Measurements from ENCODE around the gene ENGASE. TPM values are rescaled to one million over a fixed set of nuclear protein-coding genes. Genes with fewer than 3 reads are reported as not detected.

ENGASE gene
- total RNA-seq, 4 donors from 2014 or later, result 10.4 to 23.7 (median 19.1) TPM

DNA sequence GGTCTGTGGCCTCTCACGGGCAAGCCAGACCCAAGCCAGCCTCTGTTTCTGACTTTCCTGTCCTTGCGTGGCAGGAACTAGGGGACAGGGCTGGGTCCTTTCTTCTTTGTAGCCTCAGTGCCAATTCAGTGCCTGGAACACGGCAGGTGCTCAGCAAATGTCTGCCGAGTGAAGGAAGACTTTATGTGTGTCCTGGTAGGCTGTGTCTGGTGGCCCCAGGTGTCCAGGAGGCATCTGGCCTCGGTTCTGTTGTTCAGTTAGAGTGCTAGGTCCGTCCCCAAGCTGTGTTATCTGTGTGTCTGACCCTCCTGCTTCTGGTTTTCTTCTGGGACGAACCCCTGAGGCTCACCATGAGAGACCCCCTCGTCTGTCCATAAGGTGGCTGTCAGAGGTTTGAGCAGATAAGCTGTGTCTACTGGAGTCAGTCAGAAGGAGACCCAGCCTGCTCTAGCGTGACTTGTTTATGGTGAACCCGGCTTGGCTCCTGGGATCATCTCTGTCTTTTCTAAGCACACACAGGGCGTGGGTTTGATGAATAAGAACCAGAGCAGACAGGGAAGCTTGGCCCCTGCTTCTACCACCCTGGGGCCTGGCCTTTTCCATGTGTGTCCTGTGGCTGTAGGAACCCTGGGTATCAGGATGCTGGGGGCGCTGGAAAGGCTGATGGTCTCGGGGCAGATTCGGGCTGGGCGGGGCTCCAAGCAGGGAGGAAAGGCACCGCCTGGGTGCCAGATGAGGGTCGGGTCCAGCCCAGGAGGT, 39.3 kb downstream of the ENGASE start:
- WGBS, result 64% methylated on average over 12 of the region's 17 CpGs
- intact Hi-C loops (cut with DNase I), result no loop called here
- peaks cover 0 to 37% (median 0%) of the 10 kb centered on the region in 4 donors for H3K27me3 ChIP-seq

GRCh38 chr17:79114458-79115301, 40.1 kb downstream of the ENGASE start:
- 35% methylated on average over 6 of the region's 30 CpGs for WGBS
- H3K9me3 ChIP-seq, result no peaks in the 10 kb centered on the region
- intact Hi-C loops (cut with DNase I), result no loop called here
- H3K4me3 ChIP-seq, result no peak overlapping the region
- no peak overlapping the region for H3K27ac ChIP-seq (replicated peaks in 1 of 4)
- DNase-seq (ENCODE audit: extremely low spot score), result no peak
- peaks cover 7 to 15% (median 13%) of the 10 kb centered on the region in 4 donors for H3K4me1 ChIP-seq
- TF ChIP-seq POLR2A (IDR thresholded peaks at IDR 0.05; ENCODE audit: low read depth) (no peak), POLR2AphosphoS5 (IDR thresholded peaks at IDR 0.05) (no peak), EP300 (IDR thresholded peaks at IDR 0.05) (no peak)
- TF ChIP-seq, protein P1, sequence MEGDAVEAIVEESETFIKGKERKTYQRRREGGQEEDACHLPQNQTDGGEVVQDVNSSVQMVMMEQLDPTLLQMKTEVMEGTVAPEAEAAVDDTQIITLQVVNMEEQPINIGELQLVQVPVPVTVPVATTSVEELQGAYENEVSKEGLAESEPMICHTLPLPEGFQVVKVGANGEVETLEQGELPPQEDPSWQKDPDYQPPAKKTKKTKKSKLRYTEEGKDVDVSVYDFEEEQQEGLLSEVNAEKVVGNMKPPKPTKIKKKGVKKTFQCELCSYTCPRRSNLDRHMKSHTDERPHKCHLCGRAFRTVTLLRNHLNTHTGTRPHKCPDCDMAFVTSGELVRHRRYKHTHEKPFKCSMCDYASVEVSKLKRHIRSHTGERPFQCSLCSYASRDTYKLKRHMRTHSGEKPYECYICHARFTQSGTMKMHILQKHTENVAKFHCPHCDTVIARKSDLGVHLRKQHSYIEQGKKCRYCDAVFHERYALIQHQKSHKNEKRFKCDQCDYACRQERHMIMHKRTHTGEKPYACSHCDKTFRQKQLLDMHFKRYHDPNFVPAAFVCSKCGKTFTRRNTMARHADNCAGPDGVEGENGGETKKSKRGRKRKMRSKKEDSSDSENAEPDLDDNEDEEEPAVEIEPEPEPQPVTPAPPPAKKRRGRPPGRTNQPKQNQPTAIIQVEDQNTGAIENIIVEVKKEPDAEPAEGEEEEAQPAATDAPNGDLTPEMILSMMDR (IDR thresholded peaks at IDR 0.05), result no peak
- H3K36me3 ChIP-seq, result no peaks in the 10 kb centered on the region
- H3K27me3 ChIP-seq, result peaks cover 0 to 36% (median 0%) of the 10 kb centered on the region in 4 donors

More for the DNA sequence above, 39.3 kb downstream of the ENGASE start:
- no peaks in the 10 kb centered on the region for H3K9me3 ChIP-seq
- H3K27ac ChIP-seq (replicated peaks in 1 of 4), result no peak overlapping the region
- TF ChIP-seq POLR2A (IDR thresholded peaks at IDR 0.05; ENCODE audit: low read depth) (no peak), EP300 (IDR thresholded peaks at IDR 0.05) (no peak), POLR2AphosphoS5 (IDR thresholded peaks at IDR 0.05) (no peak)
- TF ChIP-seq, protein P1 (IDR thresholded peaks at IDR 0.05), result no peak
- peaks cover 7 to 15% (median 13%) of the 10 kb centered on the region in 4 donors for H3K4me1 ChIP-seq
- H3K36me3 ChIP-seq, result no peaks in the 10 kb centered on the region
- H3K4me3 ChIP-seq, result no peak overlapping the region
- no peak for DNase-seq (ENCODE audit: extremely low spot score)

- peaks cover 0 to 30% (median 0%) of the 10 kb centered on the region in 4 donors for H3K27me3 ChIP-seq
These were observed 40.9 kb downstream of the ENGASE start for GRCh38 chr17:79115487-79115886.

DNA sequence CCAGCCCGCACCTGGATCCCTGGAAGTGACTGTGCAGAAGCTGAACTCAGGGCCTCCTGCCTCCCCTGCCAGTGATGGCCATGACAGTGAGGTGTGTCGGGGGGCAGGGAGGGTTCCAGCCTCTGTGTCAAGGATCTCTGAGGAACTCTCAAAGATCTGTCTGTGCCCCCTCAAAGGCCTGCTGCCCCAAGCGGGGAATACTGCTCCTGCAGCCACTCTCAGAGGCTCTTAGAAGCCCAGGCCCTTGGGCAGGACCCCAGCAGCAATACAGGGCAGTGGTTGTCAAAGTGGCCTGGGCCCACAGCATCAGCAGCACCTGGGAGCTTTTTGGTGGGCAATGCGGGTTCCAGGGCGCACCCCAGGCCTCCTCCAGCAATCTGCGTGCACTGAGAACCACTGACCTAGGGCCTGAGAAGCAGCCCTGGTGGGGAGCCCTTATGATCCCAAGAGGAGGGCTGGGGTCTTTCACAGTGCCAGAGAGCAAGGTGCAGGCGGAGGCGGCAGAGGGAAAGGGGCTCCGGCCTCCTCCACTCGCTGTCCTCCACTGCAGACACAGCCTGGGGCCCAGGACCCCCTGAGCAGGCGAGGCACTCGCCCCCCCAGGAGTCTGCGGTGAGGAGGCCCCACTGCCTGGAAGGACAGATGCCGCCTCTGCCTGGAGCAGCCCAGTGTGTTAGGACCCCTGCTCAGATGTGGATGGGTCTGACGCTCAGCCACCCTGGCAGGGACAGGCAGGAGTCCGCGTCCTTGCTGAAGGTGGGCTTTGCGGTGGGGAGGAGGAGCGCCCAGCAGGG, 42.1 kb downstream of the ENGASE start:
- intact Hi-C loops (cut with DNase I), result no loop called here
- Histone ChIP-seq H3K9me3 (no peaks in the 10 kb centered on the region), H3K36me3 (no peaks in the 10 kb centered on the region), H3K27ac (replicated peaks in 1 of 4) (no peak overlapping the region), H3K27me3 (peaks cover 0 to 30% (median 0%) of the 10 kb centered on the region in 4 donors), H3K4me3 (no peak overlapping the region), H3K4me1 (peaks cover 7 to 15% (median 13%) of the 10 kb centered on the region in 4 donors)
- DNase-seq (ENCODE audit: extremely low spot score), result no peak
- TF ChIP-seq POLR2A (IDR thresholded peaks at IDR 0.05; ENCODE audit: low read depth), result no peak
- WGBS, result 97% methylated on average over 9 of the region's 19 CpGs

More at GRCh38 chr17:79115487-79115886, 40.9 kb downstream of the ENGASE start:
- H3K27ac ChIP-seq (replicated peaks in 1 of 4), result no peak overlapping the region
- TF ChIP-seq EP300 (IDR thresholded peaks at IDR 0.05), result no peak
- TF ChIP-seq POLR2AphosphoS5 (IDR thresholded peaks at IDR 0.05), result no peak
- TF ChIP-seq POLR2A (IDR thresholded peaks at IDR 0.05; ENCODE audit: low read depth), result no peak
- TF ChIP-seq, protein P1 (IDR thresholded peaks at IDR 0.05), result no peak
- no peaks in the 10 kb centered on the region for H3K36me3 ChIP-seq
- H3K4me3 ChIP-seq, result no peak overlapping the region
- WGBS, result 67% methylated on average over 1 of the region's 22 CpGs
- peaks cover 7 to 15% (median 13%) of the 10 kb centered on the region in 4 donors for H3K4me1 ChIP-seq
- H3K9me3 ChIP-seq, result no peaks in the 10 kb centered on the region
- intact Hi-C loops (cut with DNase I), result no loop called here
- DNase-seq (ENCODE audit: extremely low spot score), result no peak
